GM21737 (cell line): ENCODE results near the gene GARIN3.

Experiments used
- ATAC-seq: cut with Tn5 transposase; IDR thresholded peaks from one replicate; pipeline ENCODE4 v1.9.1; 2021; ENCODE audit warnings: mild to moderate bottlenecking, moderate library complexity; ENCODE audit not compliant: unreplicated experiment

GARIN3 gene

GRCh38 chr5:157150995-157151394 is 15.1 kb downstream of the GARIN3 start:
- ATAC-seq: no peak

DNA sequence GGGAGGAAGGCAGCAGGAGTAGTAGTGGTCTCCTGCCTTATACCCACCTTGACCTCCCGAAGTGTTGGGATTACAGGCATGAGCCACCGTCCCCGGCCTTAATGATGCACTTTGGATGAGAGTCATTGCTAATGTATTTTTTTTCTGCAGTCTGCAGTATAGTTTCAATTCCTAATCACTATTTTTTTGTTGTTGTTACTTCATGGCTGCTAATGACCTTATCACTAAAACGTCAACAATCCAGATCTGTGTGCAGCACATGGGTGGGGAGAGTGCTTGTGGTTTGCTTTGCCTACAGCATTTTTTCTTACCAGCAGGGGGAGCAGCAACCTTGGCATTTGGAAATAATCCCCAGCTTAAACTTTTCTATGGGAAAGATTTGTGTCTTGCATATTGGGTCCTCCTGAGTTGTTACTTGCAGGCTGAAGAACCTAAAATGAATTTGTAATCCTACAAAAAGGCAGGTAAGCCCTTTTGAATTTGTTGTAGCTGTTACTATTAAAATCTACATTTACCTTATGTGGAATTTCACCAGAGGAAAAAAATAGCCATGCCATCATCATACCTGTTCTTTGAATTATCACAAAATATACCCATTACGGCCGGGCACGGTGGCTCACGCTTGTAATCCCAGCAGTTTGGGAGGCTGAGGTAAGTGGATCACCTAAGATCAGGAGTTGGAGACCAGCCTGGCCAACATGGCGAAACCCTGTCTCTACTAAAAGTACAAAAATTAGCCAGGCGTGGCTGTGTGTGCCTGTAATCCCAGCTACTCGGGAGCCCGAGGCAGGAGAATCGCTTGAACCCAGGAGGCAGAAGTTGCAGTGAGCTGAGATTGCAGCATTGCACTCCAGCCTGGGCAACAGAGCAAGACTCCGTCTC is 17.1 kb downstream of the GARIN3 start:
- no peak for ATAC-seq

GRCh38 chr5:157143127-157143971 is 22.7 kb downstream of the GARIN3 start:
- peak; percentile 36 for ATAC-seq

- ATAC-seq: peak; percentile 100
These were observed 23.5 kb downstream of the GARIN3 start, which contains the start of gene MED7 for GRCh38 chr5:157142317-157143126. Gene MED7, minus strand, starts transcription at chr5:157142865. Its CDS starts 3,434 bp downstream, at chr5:157139431.

DNA sequence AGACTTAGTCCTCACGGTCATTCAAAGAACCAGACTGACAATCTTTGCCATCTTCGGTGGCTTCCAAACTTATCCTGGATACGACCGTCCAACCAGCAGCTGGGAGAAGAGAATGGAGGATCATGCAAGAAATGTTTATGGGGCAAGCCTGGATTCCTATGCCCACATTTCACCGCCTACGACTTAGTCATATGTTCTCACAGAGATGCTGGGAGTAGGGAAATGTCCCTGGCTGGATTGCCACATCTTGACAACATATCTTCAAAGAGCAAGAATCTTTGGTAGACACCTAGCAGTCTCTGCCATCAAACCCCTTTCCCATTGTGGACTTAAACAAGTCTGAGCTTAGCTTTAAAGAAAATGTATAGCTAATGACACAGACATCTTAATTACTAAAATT is 28.4 kb downstream of the GARIN3 start:
- ATAC-seq: no peak

DNA sequence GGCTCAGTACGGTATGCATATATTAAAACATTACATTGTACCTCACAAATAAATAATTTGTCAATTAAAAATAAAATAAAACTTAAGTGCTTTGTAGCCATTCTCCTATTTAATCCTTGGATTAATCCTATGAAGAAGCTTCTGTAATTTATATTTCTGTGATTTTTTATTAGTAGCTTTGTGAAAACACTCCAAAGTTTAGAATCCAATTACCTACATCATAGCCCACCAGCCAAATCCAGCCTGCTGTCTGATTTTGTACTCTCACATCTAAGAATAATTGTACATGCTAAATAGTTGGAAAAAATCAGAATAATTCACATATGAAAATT is 33.8 kb downstream of the GARIN3 start:
- ATAC-seq: no peak

DNA sequence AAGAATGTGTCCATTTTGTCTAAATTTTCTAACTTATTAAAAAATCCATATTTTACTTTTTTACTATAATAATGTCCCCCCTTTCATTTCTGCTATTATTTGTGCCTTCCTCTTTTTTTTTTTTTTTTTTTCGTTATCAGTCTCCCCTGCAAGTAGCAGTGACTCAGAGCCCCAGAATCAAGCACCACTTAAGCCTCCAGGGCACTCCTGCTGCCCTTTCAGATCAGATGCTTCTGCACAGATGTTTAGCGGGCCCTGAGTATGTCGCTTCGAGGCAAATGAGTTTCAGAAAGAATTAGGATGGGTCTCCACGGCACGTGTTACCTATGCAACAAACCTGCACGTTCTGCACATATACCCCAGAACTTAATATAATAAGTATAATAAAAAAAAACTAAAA is 35.1 kb downstream of the GARIN3 start:
- ATAC-seq: no peak

- ATAC-seq: no peak
These were observed 44.4 kb downstream of the GARIN3 start for GRCh38 chr5:157121709-157122108.

DNA sequence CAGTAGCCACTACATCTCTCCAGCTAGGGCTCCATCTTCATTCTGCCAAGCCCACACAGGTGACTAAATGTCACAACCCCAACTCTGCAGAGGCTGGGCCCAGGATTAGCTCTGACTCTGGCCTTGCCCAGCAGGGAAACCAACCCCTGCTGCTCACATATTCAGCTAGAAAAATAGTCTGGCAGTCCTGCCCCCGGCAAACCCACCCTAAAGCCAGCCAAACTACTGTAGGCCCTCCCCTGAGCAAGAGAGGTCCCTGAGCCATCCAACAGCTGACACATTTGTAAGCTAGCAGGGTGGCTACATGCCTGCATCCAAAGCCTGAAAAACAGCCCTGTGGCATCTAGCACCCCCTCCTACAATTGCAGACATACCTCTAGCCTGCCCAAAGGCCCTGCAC is 46.0 kb downstream of the GARIN3 start:
- ATAC-seq: no peak

DNA sequence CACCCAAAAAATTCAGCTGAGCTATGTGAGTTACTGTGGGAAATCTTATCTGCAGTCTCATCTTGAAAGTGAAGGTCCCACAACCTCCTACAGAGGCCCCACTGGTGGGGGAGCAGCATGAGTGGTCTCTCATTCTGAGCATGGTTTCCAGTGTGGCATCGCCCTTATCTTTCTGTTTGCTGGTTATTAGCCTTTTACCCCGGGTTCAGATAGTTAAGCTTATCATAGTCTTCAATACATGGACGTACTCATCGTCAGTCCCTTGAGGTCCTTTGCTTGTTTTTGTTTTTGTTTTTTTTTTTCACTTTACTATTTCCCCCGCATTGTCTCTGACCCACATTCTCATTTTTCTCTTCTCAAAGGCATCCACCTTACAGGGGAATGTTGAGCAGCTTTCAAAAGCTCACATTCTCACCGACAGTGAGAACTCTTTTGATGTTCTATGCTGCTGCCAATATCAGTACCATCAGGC is 49.5 kb downstream of the GARIN3 start:
- ATAC-seq: no peak

- ATAC-seq: no peak
These were observed 50.6 kb downstream of the GARIN3 start for GRCh38 chr5:157115502-157115901.

DNA sequence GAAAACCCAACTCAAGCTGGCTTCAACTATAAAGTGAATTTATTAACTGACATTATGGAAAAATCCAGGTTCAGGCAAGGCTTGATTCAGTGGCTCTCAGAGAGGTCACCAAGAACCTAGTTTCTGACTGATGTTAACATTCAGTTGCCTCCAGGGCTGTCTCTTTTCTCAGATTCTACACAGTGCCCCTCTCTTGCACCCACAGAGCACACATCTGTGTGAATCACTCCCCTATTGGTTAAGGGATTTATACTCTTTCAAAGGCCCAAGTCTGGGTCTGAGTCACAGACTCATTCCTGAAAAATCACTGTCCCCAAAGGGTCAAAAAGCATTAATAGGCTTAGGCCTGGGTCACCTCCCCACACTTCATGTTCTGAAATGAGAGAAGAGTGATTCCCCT is 51.1 kb downstream of the GARIN3 start:
- ATAC-seq: no peak

- no peak for ATAC-seq
These were observed 53.1 kb downstream of the GARIN3 start for GRCh38 chr5:157113002-157113401.
